ENCODE measurements around the gene CCDC83.
"Not testable (repeated sequence)": the region's sequence is repeated elsewhere in the genome, so short reads cannot be mapped to it uniquely, and the experiment has no call there.

The CCDC83 gene

DNA sequence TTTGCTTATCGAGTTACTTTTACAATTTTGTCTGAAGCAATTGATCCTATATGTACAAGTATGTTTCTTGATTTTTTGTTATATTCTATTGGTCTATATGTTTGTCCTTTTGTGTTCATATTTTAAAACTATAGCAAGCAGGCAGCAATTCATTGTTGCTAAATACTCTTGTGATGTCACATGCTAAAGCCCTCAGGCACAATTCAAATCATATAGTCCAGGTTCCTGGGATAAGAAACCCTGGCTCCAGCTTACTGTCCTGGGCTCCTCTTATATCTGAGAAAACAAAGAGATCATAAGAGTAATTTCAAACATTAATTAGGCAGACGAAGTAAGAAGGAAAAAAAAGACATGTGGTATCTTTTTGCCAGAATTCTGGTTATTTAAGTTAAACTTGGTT lies 6.6 kb upstream of the CCDC83 start:
- TF ChIP-seq ZFX (IDR thresholded peaks at IDR 0.05; ENCODE audit: borderline replicate concordance) (no peak), CTCF (IDR thresholded peaks at IDR 0.05) (no peak)
- H3K27ac ChIP-seq = no peak overlapping the region

- H3K27ac ChIP-seq = not testable (repeated sequence)
These were observed 2.4 kb upstream of the CCDC83 start for GRCh38 chr11:85852754-85853153.

DNA sequence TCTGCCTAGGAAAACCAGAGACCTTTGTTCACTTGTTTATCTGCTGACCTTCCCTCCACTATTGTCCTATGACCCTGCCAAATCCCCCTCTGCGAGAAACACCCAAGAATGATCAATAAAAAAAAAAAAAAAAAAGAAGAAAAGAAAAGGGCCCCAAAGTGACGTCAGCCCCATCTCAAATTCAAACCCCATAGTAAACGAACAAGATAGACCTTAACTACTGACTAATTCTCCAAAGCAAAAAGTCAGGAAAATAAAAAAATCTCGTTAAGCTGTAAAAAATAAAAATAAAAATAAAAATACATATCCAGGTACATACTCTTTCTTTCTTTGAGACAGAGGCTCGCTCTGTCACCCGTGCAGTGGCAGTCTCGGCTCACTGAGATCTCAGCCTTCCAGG lies 1.6 kb upstream of the CCDC83 start:
- H3K27ac ChIP-seq = not testable (repeated sequence)

GRCh38 chr11:85854212-85854556 lies 999 bp upstream of the CCDC83 start:
- TF ChIP-seq CTCF (IDR thresholded peaks at IDR 0.05) (no peak), ZFX (IDR thresholded peaks at IDR 0.05; ENCODE audit: borderline replicate concordance) (no peak)
- peak overlapping the region; percentile 75 for H3K27ac ChIP-seq

GRCh38 chr11:85854557-85855340 lies 434 bp upstream of the CCDC83 start:
- peak; percentile 88 for TF ChIP-seq CTCF (IDR thresholded peaks at IDR 0.05)
- no peak for TF ChIP-seq ZFX (IDR thresholded peaks at IDR 0.05; ENCODE audit: borderline replicate concordance)
- H3K27ac ChIP-seq = peak overlapping the region; percentile 75

GRCh38 chr11:85857098-85857497 lies 1.9 kb downstream of the CCDC83 start:
- TF ChIP-seq CTCF (IDR thresholded peaks at IDR 0.05) (no peak), ZFX (IDR thresholded peaks at IDR 0.05; ENCODE audit: borderline replicate concordance) (no peak)
- H3K27ac ChIP-seq = no peak overlapping the region

DNA sequence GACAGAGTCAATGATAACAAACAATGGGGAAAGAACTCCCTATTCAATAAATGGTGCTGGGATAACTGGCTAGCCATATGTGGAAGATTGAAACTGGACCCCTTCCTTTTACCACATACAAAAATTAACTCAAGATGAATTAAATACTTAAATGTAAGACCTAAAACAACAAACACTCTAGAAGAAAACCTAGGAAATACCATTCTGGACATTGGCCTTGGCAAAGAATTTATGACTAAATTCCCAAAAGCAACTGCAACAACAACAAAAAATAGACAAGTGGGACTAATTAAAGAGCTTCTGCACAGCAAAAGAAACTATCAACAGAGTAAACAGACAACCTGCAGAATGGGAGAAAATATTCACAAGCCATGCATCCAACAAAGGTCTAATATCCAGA lies 4.4 kb downstream of the CCDC83 start:
- not testable (repeated sequence) for H3K27ac ChIP-seq

GRCh38 chr11:85863855-85864254 lies 8.7 kb downstream of the CCDC83 start:
- TF ChIP-seq ZFX (IDR thresholded peaks at IDR 0.05; ENCODE audit: borderline replicate concordance) (no peak), CTCF (IDR thresholded peaks at IDR 0.05) (no peak)
- H3K27ac ChIP-seq = no peak overlapping the region

GRCh38 chr11:85866137-85866827 lies 11.1 kb downstream of the CCDC83 start:
- no peak for TF ChIP-seq CTCF (IDR thresholded peaks at IDR 0.05)
- TF ChIP-seq ZFX (IDR thresholded peaks at IDR 0.05; ENCODE audit: borderline replicate concordance) = no peak
- no peak overlapping the region for H3K27ac ChIP-seq

Measured in 22Rv1 (cell line).